ENCODE measurements around the gene FSTL3. TPM values are rescaled to one million over a fixed set of nuclear protein-coding genes. Genes with fewer than 3 reads are reported as not detected.

The FSTL3 gene
- total RNA-seq, 1 experiment from 2014 or later = 6.8 TPM

GRCh38 chr19:640606-641189 lies 35.5 kb upstream of the FSTL3 start:
- no peak overlapping the region for H3K4me2 ChIP-seq (ENCODE audit: insufficient read depth, insufficient read length, low read length)
- H3K79me1 ChIP-seq (ENCODE audit: insufficient read depth, low read depth, low read length, poor library complexity, severe bottlenecking) = no peaks in the 10 kb centered on the region
- H3K27me3 ChIP-seq (ENCODE audit: insufficient read depth, low read length) = no peaks in the 10 kb centered on the region; the same call in 1 of the 2 replicates
- 0 out of 5 replicates have a peak, but pooled peaks cover 0 to 3% of the 10 kb centered on the region in 2 experiments for H3K9me3 Mint-ChIP-seq
- no peak overlapping the region for H2BK5ac ChIP-seq (ENCODE audit: insufficient read length, low read length)
- no peak overlapping the region for H3K4ac ChIP-seq (ENCODE audit: low read depth, low read length)
- no peak overlapping the region for H3K9ac ChIP-seq (ENCODE audit: extremely low read depth, insufficient read length, low read length)
- no peak overlapping the region for H2BK120ac ChIP-seq (ENCODE audit: low read depth, low read length, poor library complexity, severe bottlenecking)
- no peak overlapping the region for H3K56ac ChIP-seq (ENCODE audit: insufficient read length, low read depth, low read length)
- no peaks in the 10 kb centered on the region for H3K79me2 ChIP-seq (ENCODE audit: insufficient read depth, low read length)
- H3K23me2 ChIP-seq (ENCODE audit: insufficient read length, low read depth, low read length, poor library complexity, severe bottlenecking) = no peaks in the 10 kb centered on the region
- no peak for TF ChIP-seq CTCF (conservative IDR thresholded peaks at IDR 0.05)
- peaks cover 3 to 7% (median 4%) of the 10 kb centered on the region in 3 experiments; a peak in 6 of 7 replicates for H3K36me3 Mint-ChIP-seq (ENCODE audit: insufficient read depth in 1 of 3, low read depth in 3 of 3)
- no peak overlapping the region for H2BK15ac ChIP-seq (ENCODE audit: low read depth, low read length)
- no peak overlapping the region for H2AFZ ChIP-seq (ENCODE audit: low read length)
- H3K23ac ChIP-seq (ENCODE audit: insufficient read length, low read depth, low read length) = no peak overlapping the region
- no peak overlapping the region for H3K14ac ChIP-seq (ENCODE audit: insufficient read depth, low read length)
- H2BK12ac ChIP-seq (ENCODE audit: insufficient read length, low read depth, low read length) = no peak overlapping the region
- H3K27ac ChIP-seq (ENCODE audit: insufficient read length, low read depth, low read length) = no peak overlapping the region
- H4K20me1 ChIP-seq (ENCODE audit: control insufficient read depth, insufficient read depth, insufficient read length) = no peaks in the 10 kb centered on the region
- DNase-seq = no peak
- WGBS (ENCODE audit: extremely low coverage, insufficient read length, low lambda C conversion rate) = no CpG with 5 or more reads among the region's 31 CpGs
- peaks cover 29% of the 10 kb centered on the region for H3K27me3 Mint-ChIP-seq (ENCODE audit: low read depth)
- peaks cover 4 to 5% of the 10 kb centered on the region in 2 experiments; a peak in 3 of 4 replicates for H3K4me1 Mint-ChIP-seq
- no peaks in the 10 kb centered on the region for H3K4me1 ChIP-seq (ENCODE audit: insufficient read depth, low read length)
- H2AK5ac ChIP-seq (ENCODE audit: insufficient read length, low read length) = no peak overlapping the region
- H2BK20ac ChIP-seq (ENCODE audit: low read depth, low read length, poor library complexity, severe bottlenecking) = no peak overlapping the region
- H4K8ac ChIP-seq (replicated peaks; ENCODE audit: insufficient read length, low read depth, low read length) = no peak overlapping the region
- no peaks in the 10 kb centered on the region for H3K9me3 ChIP-seq (ENCODE audit: control insufficient read depth, low read depth, low read length)
- no peak overlapping the region for H4K91ac ChIP-seq (ENCODE audit: insufficient read length, low read depth, low read length)
- H4K5ac ChIP-seq (ENCODE audit: insufficient read length, low read depth, low read length) = no peak overlapping the region
- H3K4me3 Mint-ChIP-seq = no peak overlapping the region; a peak in 1 of 5 replicates
- no peak overlapping the region for H3K18ac ChIP-seq (ENCODE audit: insufficient read length, low read depth, low read length)
- H3K27ac Mint-ChIP-seq = no peak overlapping the region
- no peak overlapping the region for H3T11ph ChIP-seq (ENCODE audit: low read length)

Data from H9 (cell line).